Measurements from ENCODE around the gene RINL. TPM values are rescaled to one million over a fixed set of nuclear protein-coding genes. Genes with fewer than 3 reads are reported as not detected.

Gene RINL
- total RNA-seq, 1 experiment from 2014 or later: 14.5 TPM

GRCh38 chr19:38891771-38892170, 13.7 kb upstream of the RINL start (continued):
- TF ChIP-seq ZNF425 (CRISPR knock-in tag; conservative IDR thresholded peaks at IDR 0.05) (no peak), FOXP1 (CRISPR knock-in tag; IDR thresholded peaks at IDR 0.05; ENCODE audit: borderline replicate concordance) (no peak), ZBTB43 (CRISPR knock-in tag; IDR thresholded peaks at IDR 0.05) (no peak), NFYB (CRISPR knock-in tag; conservative IDR thresholded peaks at IDR 0.05; ENCODE audit: low read depth) (no peak)

GRCh38 chr19:38890686-38891085, 12.6 kb upstream of the RINL start:
- POLR2A ChIA-PET: no interaction called here
- CTCF ChIA-PET: interaction anchor here (0.6 kb wide), 1 partner anchor 106 kb away, joined by 3 read pairs; no protein-coding TSS in a partner anchor
- no peak overlapping the region for H3K27ac Mint-ChIP-seq
- DNase-seq (ENCODE audit: low spot score) (no peak), ATAC-seq (no peak)
- no peaks in the 10 kb centered on the region; the same call in 1 of the 2 replicates for H3K27me3 Mint-ChIP-seq (ENCODE audit: low read depth)
- H3K36me3 Mint-ChIP-seq: no peaks in the 10 kb centered on the region
- no peaks in the 10 kb centered on the region for H3K9me3 Mint-ChIP-seq
- H3K4me1 Mint-ChIP-seq: no peaks in the 10 kb centered on the region
- H3K4me3 Mint-ChIP-seq: no peak overlapping the region
- TF ChIP-seq ETV6 (CRISPR knock-in tag; IDR thresholded peaks at IDR 0.05) (no peak), ARID4B (CRISPR knock-in tag; IDR thresholded peaks at IDR 0.05; ENCODE audit: borderline replicate concordance) (no peak), FOXP4 (CRISPR knock-in tag; IDR thresholded peaks at IDR 0.05) (no peak), PRDM15 (CRISPR knock-in tag; IDR thresholded peaks at IDR 0.05) (no peak), ZNF281 (CRISPR knock-in tag; IDR thresholded peaks at IDR 0.05) (no peak), ATF1 (CRISPR knock-in tag; IDR thresholded peaks at IDR 0.05) (no peak), STAT6 (CRISPR knock-in tag; conservative IDR thresholded peaks at IDR 0.05; ENCODE audit: low read depth) (no peak), GTF2I (CRISPR knock-in tag; conservative IDR thresholded peaks at IDR 0.05) (no peak), NFE2L1 (CRISPR knock-in tag; IDR thresholded peaks at IDR 0.05) (no peak), ZNF396 (CRISPR knock-in tag; IDR thresholded peaks at IDR 0.05; ENCODE audit: borderline replicate concordance) (no peak)

All from WTC11 (cell line).